ENCODE data around the gene CCDC92B. TPM values are rescaled to one million over a fixed set of nuclear protein-coding genes. Genes with fewer than 3 reads are reported as not detected.
"Not testable (repeated sequence)": the region's sequence is repeated elsewhere in the genome, so short reads cannot be mapped to it uniquely, and the experiment has no call there.

The CCDC92B gene
- polyA plus RNA-seq, 2 donors = 0.44 to 1.2 TPM

- H3K9me3 ChIP-seq (ENCODE audit: control insufficient read depth in 2 of 2, insufficient read depth in 1 of 2, low read depth in 1 of 2, low read length in 1 of 2) = no peaks in the 10 kb centered on the region
- peaks cover 4 to 14% of the 10 kb centered on the region in 2 donors for H3K36me3 ChIP-seq (ENCODE audit: control insufficient read depth in 2 of 2, insufficient read depth in 2 of 2, low read length in 1 of 2)
- no peaks in the 10 kb centered on the region for H3K27me3 ChIP-seq (ENCODE audit: control insufficient read depth in 1 of 2, insufficient read depth in 2 of 2, low read length in 2 of 2)
- WGBS, 2 donors = 51 to 61% methylated on average over 6 of the region's 6 CpGs
- no peak overlapping the region for H3K4me3 ChIP-seq (ENCODE audit: low read depth in 1 of 2, low read length in 2 of 2)
- H3K27ac ChIP-seq (ENCODE audit: low read depth in 2 of 2, low read length in 1 of 2) = peak overlapping the region; percentile 17 to 61
- H3K4me1 ChIP-seq (ENCODE audit: control insufficient read depth in 2 of 2, insufficient read depth in 2 of 2, low read length in 1 of 2) = peaks cover 0 to 8% of the 10 kb centered on the region in 2 donors
Observed at GRCh38 chr17:2687074-2687418, 62.4 kb downstream of the CCDC92B start.

GRCh38 chr17:2685696-2686095 is 63.8 kb downstream of the CCDC92B start:
- Histone ChIP-seq H3K9me3 (ENCODE audit: control insufficient read depth in 2 of 2, insufficient read depth in 1 of 2, low read depth in 1 of 2, low read length in 1 of 2) (no peaks in the 10 kb centered on the region), H3K4me1 (ENCODE audit: control insufficient read depth in 2 of 2, insufficient read depth in 2 of 2, low read length in 1 of 2) (peaks cover 0 to 8% of the 10 kb centered on the region in 2 donors), H3K4me3 (ENCODE audit: low read depth in 1 of 2, low read length in 2 of 2) (no peak overlapping the region), H3K36me3 (ENCODE audit: control insufficient read depth in 2 of 2, insufficient read depth in 2 of 2, low read length in 1 of 2) (peaks cover 10 to 12% of the 10 kb centered on the region in 2 donors), H3K27ac (ENCODE audit: low read depth in 2 of 2, low read length in 1 of 2) (no peak overlapping the region), H3K27me3 (ENCODE audit: control insufficient read depth in 1 of 2, insufficient read depth in 2 of 2, low read length in 2 of 2) (no peaks in the 10 kb centered on the region)
- 74 to 78% methylated on average over 15 of the region's 15 CpGs for WGBS, 2 donors

GRCh38 chr17:2684549-2684948 is 64.9 kb downstream of the CCDC92B start:
- Histone ChIP-seq H3K27me3 (ENCODE audit: control insufficient read depth in 1 of 2, insufficient read depth in 2 of 2, low read length in 2 of 2) (no peaks in the 10 kb centered on the region), H3K27ac (ENCODE audit: low read depth in 2 of 2, low read length in 1 of 2) (no peak overlapping the region), H3K36me3 (ENCODE audit: control insufficient read depth in 2 of 2, insufficient read depth in 2 of 2, low read length in 1 of 2) (peaks cover 11 to 16% of the 10 kb centered on the region in 2 donors), H3K9me3 (ENCODE audit: control insufficient read depth in 2 of 2, insufficient read depth in 1 of 2, low read depth in 1 of 2, low read length in 1 of 2) (no peaks in the 10 kb centered on the region), H3K4me1 (ENCODE audit: control insufficient read depth in 2 of 2, insufficient read depth in 2 of 2, low read length in 1 of 2) (peaks cover 0 to 8% of the 10 kb centered on the region in 2 donors), H3K4me3 (ENCODE audit: low read depth in 1 of 2, low read length in 2 of 2) (no peak overlapping the region)
- WGBS, 2 donors = 92 to 93% methylated on average over 18 of the region's 18 CpGs

GRCh38 chr17:2683912-2684311 is 65.5 kb downstream of the CCDC92B start:
- Histone ChIP-seq H3K4me1 (ENCODE audit: control insufficient read depth in 2 of 2, insufficient read depth in 2 of 2, low read length in 1 of 2) (peaks cover 0 to 8% of the 10 kb centered on the region in 2 donors), H3K36me3 (ENCODE audit: control insufficient read depth in 2 of 2, insufficient read depth in 2 of 2, low read length in 1 of 2) (peaks cover 11 to 14% of the 10 kb centered on the region in 2 donors)
- WGBS, 2 donors = 40 to 44% methylated on average over 8 of the region's 8 CpGs

GRCh38 chr17:2682176-2682938 is 67.1 kb downstream of the CCDC92B start:
- no peaks in the 10 kb centered on the region for H3K27me3 ChIP-seq (ENCODE audit: control insufficient read depth in 1 of 2, insufficient read depth in 2 of 2, low read length in 2 of 2)
- H3K4me3 ChIP-seq (ENCODE audit: low read depth in 1 of 2, low read length in 2 of 2) = no peak overlapping the region
- no peak overlapping the region for H3K27ac ChIP-seq (ENCODE audit: low read depth in 2 of 2, low read length in 1 of 2)
- H3K9me3 ChIP-seq (ENCODE audit: control insufficient read depth in 2 of 2, insufficient read depth in 1 of 2, low read depth in 1 of 2, low read length in 1 of 2) = no peaks in the 10 kb centered on the region
- H3K4me1 ChIP-seq (ENCODE audit: control insufficient read depth in 2 of 2, insufficient read depth in 2 of 2, low read length in 1 of 2) = peaks cover 0 to 5% of the 10 kb centered on the region in 2 donors
- WGBS, 2 donors = 56 to 61% methylated on average over 3 of the region's 3 CpGs
- H3K36me3 ChIP-seq (ENCODE audit: control insufficient read depth in 2 of 2, insufficient read depth in 2 of 2, low read length in 1 of 2) = peaks cover 11 to 14% of the 10 kb centered on the region in 2 donors

More at GRCh38 chr17:2683912-2684311, 65.5 kb downstream of the CCDC92B start:
- Histone ChIP-seq H3K4me3 (ENCODE audit: low read depth in 1 of 2, low read length in 2 of 2) (no peak overlapping the region), H3K27ac (ENCODE audit: low read depth in 2 of 2, low read length in 1 of 2) (peak overlapping the region in 1 of 2 donors; percentile 29), H3K9me3 (ENCODE audit: control insufficient read depth in 2 of 2, insufficient read depth in 1 of 2, low read depth in 1 of 2, low read length in 1 of 2) (no peaks in the 10 kb centered on the region), H3K27me3 (ENCODE audit: control insufficient read depth in 1 of 2, insufficient read depth in 2 of 2, low read length in 2 of 2) (no peaks in the 10 kb centered on the region)

GRCh38 chr17:2681650-2682049 is 67.8 kb downstream of the CCDC92B start:
- no peak overlapping the region for H3K27ac ChIP-seq (ENCODE audit: low read depth in 2 of 2, low read length in 1 of 2)
- peaks cover 11 to 14% of the 10 kb centered on the region in 2 donors for H3K36me3 ChIP-seq (ENCODE audit: control insufficient read depth in 2 of 2, insufficient read depth in 2 of 2, low read length in 1 of 2)
- WGBS, 2 donors = 81 to 84% methylated on average over 7 of the region's 7 CpGs
- H3K27me3 ChIP-seq (ENCODE audit: control insufficient read depth in 1 of 2, insufficient read depth in 2 of 2, low read length in 2 of 2) = no peaks in the 10 kb centered on the region
- peaks cover 0 to 2% of the 10 kb centered on the region in 2 donors for H3K4me1 ChIP-seq (ENCODE audit: control insufficient read depth in 2 of 2, insufficient read depth in 2 of 2, low read length in 1 of 2)
- H3K4me3 ChIP-seq (ENCODE audit: low read depth in 1 of 2, low read length in 2 of 2) = no peak overlapping the region
- no peaks in the 10 kb centered on the region for H3K9me3 ChIP-seq (ENCODE audit: control insufficient read depth in 2 of 2, insufficient read depth in 1 of 2, low read depth in 1 of 2, low read length in 1 of 2)

- 94 to 95% methylated on average over 2 of the region's 2 CpGs for WGBS, 2 donors
- peaks cover 0 to 2% of the 10 kb centered on the region in 2 donors for H3K4me1 ChIP-seq (ENCODE audit: control insufficient read depth in 2 of 2, insufficient read depth in 2 of 2, low read length in 1 of 2)
- H3K27ac ChIP-seq (ENCODE audit: low read depth in 2 of 2, low read length in 1 of 2) = no peak overlapping the region
- no peaks in the 10 kb centered on the region for H3K27me3 ChIP-seq (ENCODE audit: control insufficient read depth in 1 of 2, insufficient read depth in 2 of 2, low read length in 2 of 2)
- H3K9me3 ChIP-seq (ENCODE audit: control insufficient read depth in 2 of 2, insufficient read depth in 1 of 2, low read depth in 1 of 2, low read length in 1 of 2) = no peaks in the 10 kb centered on the region
- peaks cover 11 to 14% of the 10 kb centered on the region in 2 donors for H3K36me3 ChIP-seq (ENCODE audit: control insufficient read depth in 2 of 2, insufficient read depth in 2 of 2, low read length in 1 of 2)
- H3K4me3 ChIP-seq (ENCODE audit: low read depth in 1 of 2, low read length in 2 of 2) = no peak overlapping the region
Observed at GRCh38 chr17:2680961-2681360, 68.5 kb downstream of the CCDC92B start.

GRCh38 chr17:2679247-2679646 is 70.2 kb downstream of the CCDC92B start:
- 95 to 99% methylated on average over 1 of the region's 1 CpG for WGBS, 2 donors
- H3K27me3 ChIP-seq (ENCODE audit: control insufficient read depth in 1 of 2, insufficient read depth in 2 of 2, low read length in 2 of 2); H3K27ac ChIP-seq (ENCODE audit: low read depth in 2 of 2, low read length in 1 of 2); H3K9me3 ChIP-seq (ENCODE audit: control insufficient read depth in 2 of 2, insufficient read depth in 1 of 2, low read depth in 1 of 2, low read length in 1 of 2); H3K4me1 ChIP-seq (ENCODE audit: control insufficient read depth in 2 of 2, insufficient read depth in 2 of 2, low read length in 1 of 2); H3K4me3 ChIP-seq (ENCODE audit: low read depth in 1 of 2, low read length in 2 of 2): not testable (repeated sequence)
- peaks cover 8 to 12% of the 10 kb centered on the region in 2 donors for H3K36me3 ChIP-seq (ENCODE audit: control insufficient read depth in 2 of 2, insufficient read depth in 2 of 2, low read length in 1 of 2)
